H1 (cell line): ENCODE data around the gene IL16. TPM values are rescaled to one million over a fixed set of nuclear protein-coding genes. Genes with fewer than 3 reads are reported as not detected.

ENCODE experiments used
- CTCF ChIA-PET: fragments of 300-600 bp; sonication (Branson Sonifier 250); formaldehyde crosslinking; loops from one replicate; lab custom pipeline; 2021; ENCODE audit not compliant: partially characterized antibody; lab: Charles Lee
- POLR2A ChIA-PET: fragments of 300-600 bp; sonication (Branson Sonifier 250); formaldehyde crosslinking; loops from one replicate; lab custom pipeline; 2021; ENCODE audit warnings: inconsistent platforms; ENCODE audit not compliant: partially characterized antibody; lab: Charles Lee
- DNase-seq, 2 experiments: peaks; one replicate each; pipeline versions ENCODE4 v3.0.0 to v3.0.0-alpha.2; 2010 to 2022; ENCODE audit warnings: low spot score in 2 of 2, low read depth in 1 of 2, mixed read lengths in 1 of 2
- FAIRE-seq: peaks from 2 replicates; lab custom pipeline; 2011; peaks lifted over from hg19 to GRCh38; lab: Jason Lieb, UNC
- H2AFZ ChIP-seq: 2 replicates; pipeline ENCODE4 v1.8.1; 2012; ENCODE audit warnings: low read length, inconsistent platforms
- H2AK5ac ChIP-seq: 2 replicates; pipeline ENCODE4 v1.6.1; 2013; ENCODE audit warnings: low read depth, low read length
- H2BK120ac ChIP-seq: replicated peaks from 2 replicates; pipeline ENCODE3; 2013; ENCODE audit warnings: low read depth, low read length, inconsistent platforms
- H2BK12ac ChIP-seq: 2 replicates; pipeline ENCODE4 v1.6.1; 2013; ENCODE audit warnings: low read depth, low read length
- H2BK15ac ChIP-seq: 2 replicates; pipeline ENCODE4 v1.6.1; 2013; ENCODE audit warnings: low read length
- H2BK20ac ChIP-seq: 2 replicates; pipeline ENCODE4 v1.6.1; 2013; ENCODE audit warnings: low read length
- H2BK5ac ChIP-seq: 2 replicates; pipeline ENCODE4 v1.6.1; 2013; ENCODE audit warnings: low read depth, low read length
- H3K14ac ChIP-seq: 2 replicates; pipeline ENCODE4 v1.6.1; 2013; ENCODE audit warnings: inconsistent platforms; ENCODE audit not compliant: insufficient read length
- H3K18ac ChIP-seq: 2 replicates; pipeline ENCODE4 v1.6.1; 2013; ENCODE audit warnings: low read length; ENCODE audit errors: extremely low read depth
- H3K23ac ChIP-seq: 2 replicates; pipeline ENCODE4 v1.6.1; 2013; ENCODE audit warnings: inconsistent platforms; ENCODE audit not compliant: insufficient read length
- H3K23me2 ChIP-seq: 2 replicates; pipeline ENCODE4 v1.6.1; 2013; ENCODE audit warnings: low read depth, low read length
- H3K27ac ChIP-seq: 2 replicates; pipeline ENCODE4 v1.6.1; 2011; ENCODE audit warnings: low read depth, low read length, inconsistent platforms
- H3K27me3 ChIP-seq, 4 experiments: replicated peaks in 1 of 4; 1 replicate in 1 of 4; 2 replicates in 3 of 4; pipeline versions ENCODE4 v1.6.1 to v1.8.1; 2011 to 2013; ENCODE audit warnings: low read length in 3 of 4, mild to moderate bottlenecking in 3 of 4, inconsistent platforms in 2 of 4, mixed read lengths in 2 of 4, moderate library complexity in 1 of 4; ENCODE audit not compliant: control insufficient read depth in 3 of 4, insufficient read depth in 3 of 4; ENCODE audit errors: extremely low read depth in 1 of 4
- H3K36me3 ChIP-seq, 4 experiments: 2 replicates each; pipeline versions ENCODE4 v1.6.1 to v1.8.1; 2011 to 2013; ENCODE audit warnings: mild to moderate bottlenecking in 4 of 4, low read length in 3 of 4, moderate library complexity in 2 of 4, control low read depth in 1 of 4, inconsistent platforms in 1 of 4; ENCODE audit not compliant: insufficient read depth in 4 of 4, control insufficient read depth in 2 of 4
- H3K4ac ChIP-seq: replicated peaks from 2 replicates; pipeline ENCODE3; 2013; ENCODE audit warnings: low read length, low read depth, mixed read lengths, inconsistent platforms; ENCODE audit not compliant: insufficient read length
- H3K4me1 ChIP-seq, 4 experiments: replicated peaks in 1 of 4; 1 replicate in 1 of 4; 2 replicates in 3 of 4; pipeline versions ENCODE4 v1.6.1 to v1.8.1; 2011 to 2013; ENCODE audit warnings: low read length in 3 of 4, inconsistent platforms in 2 of 4, mixed read lengths in 1 of 4; ENCODE audit not compliant: insufficient read depth in 4 of 4, control insufficient read depth in 3 of 4
- H3K4me2 ChIP-seq, 2 experiments: 2 replicates each; pipeline versions ENCODE4 v1.6.1 to v1.8.1; 2011 to 2013; ENCODE audit warnings: low read depth in 2 of 2, low read length in 2 of 2, control low read depth in 1 of 2, inconsistent platforms in 1 of 2, mild to moderate bottlenecking in 1 of 2; ENCODE audit not compliant: insufficient read depth in 1 of 2
- H3K4me3 ChIP-seq, 4 experiments: fragments of 200-600, 300-600 bp in 1 of 4; sonication (generic), shearing (Covaris generic), sonication (Bioruptor Twin) in 1 of 4; 2 replicates each; pipeline versions ENCODE4 v1.5.1 to v1.8.1; 2011 to 2016; ENCODE audit warnings: low read length in 4 of 4, low read depth in 3 of 4, control low read depth in 2 of 4, inconsistent platforms in 2 of 4, mild to moderate bottlenecking in 2 of 4, mixed read lengths in 1 of 4, moderate library complexity in 1 of 4; ENCODE audit not compliant: insufficient read depth in 2 of 4; ENCODE audit errors: extremely low read depth in 1 of 4
- H3K56ac ChIP-seq: replicated peaks from 2 replicates; pipeline ENCODE3; 2013; ENCODE audit warnings: low read depth, mild to moderate bottlenecking, mixed read lengths, low read length, inconsistent platforms; ENCODE audit not compliant: insufficient read length
- H3K79me1 ChIP-seq: 2 replicates; pipeline ENCODE4 v1.6.1; 2013; ENCODE audit warnings: low read depth, low read length, control low read depth
- H3K79me2 ChIP-seq, 2 experiments: 2 replicates each; pipeline versions ENCODE4 v1.6.1 to v1.8.1; 2012 to 2013; ENCODE audit warnings: low read length in 2 of 2, mild to moderate bottlenecking in 2 of 2, inconsistent platforms in 1 of 2; ENCODE audit not compliant: insufficient read depth in 2 of 2, control insufficient read depth in 1 of 2
- H3K9ac ChIP-seq, 4 experiments: replicated peaks in 1 of 4; 1 replicate in 1 of 4; 2 replicates in 3 of 4; pipeline versions ENCODE4 v1.6.1 to v1.8.1; 2011 to 2013; ENCODE audit warnings: low read depth in 3 of 4, low read length in 3 of 4, control low read depth in 2 of 4, mild to moderate bottlenecking in 2 of 4, moderate library complexity in 2 of 4, inconsistent platforms in 1 of 4; ENCODE audit errors: extremely low read depth in 1 of 4
- H3K9me3 ChIP-seq, 2 experiments: 2 replicates each; pipeline versions ENCODE4 v1.6.1 to v1.8.1; 2012 to 2013; ENCODE audit warnings: mild to moderate bottlenecking in 2 of 2, moderate library complexity in 2 of 2, control low read depth in 1 of 2, inconsistent platforms in 1 of 2, low read depth in 1 of 2, low read length in 1 of 2, mixed read lengths in 1 of 2; ENCODE audit not compliant: insufficient read depth in 2 of 2
- H4K20me1 ChIP-seq, 2 experiments: replicated peaks in 1 of 2; 2 replicates each; pipeline versions ENCODE3 to v1.8.1; 2011 to 2013; ENCODE audit warnings: inconsistent platforms in 2 of 2, low read length in 2 of 2, mild to moderate bottlenecking in 1 of 2; ENCODE audit not compliant: insufficient read depth in 2 of 2, control insufficient read depth in 1 of 2
- H4K5ac ChIP-seq: 2 replicates; pipeline ENCODE4 v1.6.1; 2013; ENCODE audit warnings: low read length, low read depth, mixed read lengths, inconsistent platforms; ENCODE audit not compliant: insufficient read length
- H4K8ac ChIP-seq: 2 replicates; pipeline ENCODE4 v1.8.0; 2013; ENCODE audit warnings: mild to moderate bottlenecking, moderate library complexity, low read length, inconsistent platforms; ENCODE audit not compliant: insufficient read depth; ENCODE audit errors: extremely low read depth
- H4K91ac ChIP-seq: replicated peaks from 2 replicates; pipeline ENCODE3; 2013; ENCODE audit warnings: low read length, mixed read lengths, inconsistent platforms; ENCODE audit not compliant: insufficient read length
- RAD21 ChIP-seq, 2 experiments: IDR thresholded peaks in 1 of 2; conservative IDR thresholded peaks in 1 of 2; 2 replicates each; pipeline ENCODE4 v1.6.1; 2011; ENCODE audit warnings: low read depth in 2 of 2, low read length in 2 of 2, improper control_type of control experiment in 1 of 2, inconsistent platforms in 1 of 2, mild to moderate bottlenecking in 1 of 2, moderate library complexity in 1 of 2
- USF2 ChIP-seq: IDR thresholded peaks from 2 replicates; pipeline ENCODE4 v1.6.1; 2011; ENCODE audit warnings: low read length, improper control_type of control experiment
- WGBS, 2 experiments: shearing (Covaris generic) in 1 of 2; methylation state at CpG; one replicate each; pipeline versions ENCODE4 v1.1.6 to v1.1.7; 2013 to 2015; ENCODE audit warnings: low lambda C conversion rate in 2 of 2, mixed read lengths in 2 of 2, inconsistent platforms in 1 of 2, low coverage in 1 of 2, missing lambda C conversion rate in 1 of 2; ENCODE audit not compliant: insufficient replicate concordance in 2 of 2, insufficient coverage in 1 of 2, insufficient read length in 1 of 2; ENCODE audit errors: extremely low coverage in 1 of 2, missing lambda C conversion rate in 1 of 2; 5-methylcytosine and 5-hydroxymethylcytosine counted together
- polyA plus RNA-seq, 7 experiments: library from polyadenylated mRNA; depleted of rRNA in 3 of 7; stranded (reverse) in 5 of 7; unstranded in 2 of 7; fragments of >200 nt in 5 of 7; fragments of 200-250 nt in 2 of 7; gene quantifications; 1 replicate in 5 of 7; 2 replicates in 1 of 7; 4 replicates in 1 of 7; pipeline versions ENCODE4 v1.2.1 to v1.2.3, GENCODE V29; 2011 to 2013; ENCODE audit warnings: missing spikeins in 2 of 7, mixed read lengths in 2 of 7
- total RNA-seq: library from RNA; stranded (reverse); fragmentation: NEBNext Ultra II Directional; extraction: Animal tissue kit (Norgen Biotek cat#: 25700); gene quantifications from 2 replicates; pipeline ENCODE4 v1.2.1, GENCODE V29; 2021

Gene IL16
- total and polyA plus RNA-seq, 2 of the 8 experiments (the other 6 are each of a cell fraction or from before 2014, with no cell fraction given): 0.03 to 0.09 TPM

GRCh38 chr15:81270781-81271491 is 74.3 kb downstream of the IL16 start:
- Histone ChIP-seq H3K4me3 (no peak overlapping the region), H2BK20ac (no peak overlapping the region), H3K23me2 (no peaks in the 10 kb centered on the region), H3K27ac (no peak overlapping the region), H2AFZ (no peak overlapping the region), H3K4me1 (peaks cover 0 to 4% (median 1%) of the 10 kb centered on the region in 4 experiments; a peak in 2 of 7 replicates)
- TF ChIP-seq USF2 (no peak), RAD21 (IDR thresholded peaks at IDR 0.05 in 1 of 2, conservative IDR thresholded peaks at IDR 0.05 in 1 of 2; ENCODE audit: low read depth in 2 of 2, low read length in 2 of 2) (no peak)
- TF ChIP-seq, all 59 proteins: peak for 0
- no peak overlapping the region for H2BK120ac ChIP-seq
- no peak overlapping the region for H2AK5ac ChIP-seq
- DNase-seq: no peak
- H4K5ac ChIP-seq: no peak overlapping the region
- H3K14ac ChIP-seq: no peak overlapping the region
- ChIA-PET CTCF (interaction anchor here (0.8 to 8.6 kb wide), 4 partner anchors 114 to 398 kb away, joined by 3 to 162 read pairs (median 52); no protein-coding TSS in a partner anchor), POLR2A (no interaction called here)
- no peak overlapping the region for H2BK5ac ChIP-seq
- no peaks in the 10 kb centered on the region for H4K20me1 ChIP-seq
- no peak overlapping the region for H3K4me2 ChIP-seq
- no peak overlapping the region for H3K4ac ChIP-seq
- no peak for FAIRE-seq
- no peaks in the 10 kb centered on the region for H3K79me2 ChIP-seq
- no peak overlapping the region for H3K9ac ChIP-seq
- H4K8ac ChIP-seq: no peak overlapping the region
- H3K9me3 ChIP-seq: no peaks in the 10 kb centered on the region
- H3K27me3 ChIP-seq: peaks cover 0 to 2% (median 0%) of the 10 kb centered on the region in 4 experiments; a peak in 1 of 7 replicates
- WGBS, 2 experiments: 89% methylated on average over 11 of the region's 11 CpGs; no CpG with 5 or more reads in 1 of the 2 experiments
- H2BK12ac ChIP-seq: no peak overlapping the region
- H3K18ac ChIP-seq: no peak overlapping the region
- H4K91ac ChIP-seq: no peak overlapping the region
- no peak overlapping the region for H2BK15ac ChIP-seq
- H3K36me3 ChIP-seq: no peaks in the 10 kb centered on the region
- H3K23ac ChIP-seq: no peak overlapping the region
- no peak overlapping the region for H3K56ac ChIP-seq
- H3K79me1 ChIP-seq: no peaks in the 10 kb centered on the region
